ENCODE results near the gene CHD6. TPM values are rescaled to one million over a fixed set of nuclear protein-coding genes. Genes with fewer than 3 reads are reported as not detected.
A peak's percentile ranks its signal among the peaks of the same experiment; 100 is the strongest.

CHD6 gene
- total RNA-seq, 1 experiment from 2014 or later = 51.1 TPM

- Histone ChIP-seq H3K4me2 (no peak overlapping the region), H3K9me3 (ENCODE audit: insufficient read depth, low read depth) (no peaks in the 10 kb centered on the region; the same call in 1 of the 2 replicates), H2AFZ (no peak overlapping the region), H3K4me3 (no peak overlapping the region), H3K27me3 (ENCODE audit: insufficient read depth, low read depth) (no peaks in the 10 kb centered on the region), H3K79me2 (ENCODE audit: low read depth) (no peaks in the 10 kb centered on the region), H4K20me1 (ENCODE audit: insufficient read depth) (no peaks in the 10 kb centered on the region), H3K36me3 (ENCODE audit: low read depth) (no peaks in the 10 kb centered on the region), H3K4me1 (replicated peaks; ENCODE audit: insufficient read depth) (peaks cover 24% of the 10 kb centered on the region), H3F3A (ENCODE audit: insufficient read depth, low read depth) (peaks cover 26% of the 10 kb centered on the region), H3K27ac (no peak overlapping the region), H3K9me2 (ENCODE audit: insufficient read depth) (no peaks in the 10 kb centered on the region)
- ChIA-PET CTCF (no interaction called here), POLR2A (ENCODE audit: unreplicated experiment) (no interaction called here)
- intact Hi-C loops (cut with micrococcal nuclease; ENCODE audit: unreplicated experiment) = no loop called here
- TF ChIP-seq EZH2 (IDR thresholded peaks at IDR 0.05; ENCODE audit: low read depth) = no peak
- no peak for TF ChIP-seq CTCF (conservative IDR thresholded peaks at IDR 0.05)
- DNase-seq = no peak
- no TSS peak for BruUV-seq (replicated peaks)
Observed at GRCh38 chr20:41393705-41394066, 224.5 kb downstream of the CHD6 start.

- H3K27me3 ChIP-seq (ENCODE audit: insufficient read depth, low read depth) = no peaks in the 10 kb centered on the region
- no peak overlapping the region for H2AFZ ChIP-seq
- intact Hi-C loops (cut with micrococcal nuclease; ENCODE audit: unreplicated experiment) = no loop called here
- no peaks in the 10 kb centered on the region for H3K9me2 ChIP-seq (ENCODE audit: insufficient read depth)
- CTCF ChIA-PET = no interaction called here
- peaks cover 24% of the 10 kb centered on the region for H3K4me1 ChIP-seq (replicated peaks; ENCODE audit: insufficient read depth)
- peaks cover 26% of the 10 kb centered on the region for H3F3A ChIP-seq (ENCODE audit: insufficient read depth, low read depth)
- no peak overlapping the region for H3K4me3 ChIP-seq
- no peaks in the 10 kb centered on the region for H3K79me2 ChIP-seq (ENCODE audit: low read depth)
- H3K4me2 ChIP-seq = no peak overlapping the region
- DNase-seq = peak; percentile 51 to 53
- TF ChIP-seq EZH2 (IDR thresholded peaks at IDR 0.05; ENCODE audit: low read depth) (no peak), CTCF (conservative IDR thresholded peaks at IDR 0.05) (no peak)
- H3K9me3 ChIP-seq (ENCODE audit: insufficient read depth, low read depth) = no peaks in the 10 kb centered on the region; the same call in 1 of the 2 replicates
- BruUV-seq (replicated peaks) = no TSS peak
- no peak overlapping the region for H3K27ac ChIP-seq
- no peaks in the 10 kb centered on the region for H3K36me3 ChIP-seq (ENCODE audit: low read depth)
- POLR2A ChIA-PET (ENCODE audit: unreplicated experiment) = no interaction called here
- no peaks in the 10 kb centered on the region for H4K20me1 ChIP-seq (ENCODE audit: insufficient read depth)
Observed at GRCh38 chr20:41392871-41393704, 225.1 kb downstream of the CHD6 start.

GRCh38 chr20:41392295-41392694 lies 225.9 kb downstream of the CHD6 start:
- Histone ChIP-seq H4K20me1 (ENCODE audit: insufficient read depth) (no peaks in the 10 kb centered on the region), H3K9me2 (ENCODE audit: insufficient read depth) (no peaks in the 10 kb centered on the region), H2AFZ (no peak overlapping the region), H3K27me3 (ENCODE audit: insufficient read depth, low read depth) (no peaks in the 10 kb centered on the region), H3K27ac (peak overlapping the region; percentile 65), H3K79me2 (ENCODE audit: low read depth) (no peaks in the 10 kb centered on the region), H3K9me3 (ENCODE audit: insufficient read depth, low read depth) (no peaks in the 10 kb centered on the region; the same call in 1 of the 2 replicates), H3K36me3 (ENCODE audit: low read depth) (no peaks in the 10 kb centered on the region), H3K4me1 (replicated peaks; ENCODE audit: insufficient read depth) (peaks cover 24% of the 10 kb centered on the region), H3F3A (ENCODE audit: insufficient read depth, low read depth) (peaks cover 26% of the 10 kb centered on the region), H3K4me3 (no peak overlapping the region), H3K4me2 (no peak overlapping the region; the same call in 1 of the 2 replicates)
- TF ChIP-seq EZH2 (IDR thresholded peaks at IDR 0.05; ENCODE audit: low read depth) (no peak), CTCF (conservative IDR thresholded peaks at IDR 0.05) (no peak)
- no TSS peak for BruUV-seq (replicated peaks)
- ChIA-PET CTCF (no interaction called here), POLR2A (ENCODE audit: unreplicated experiment) (no interaction called here)
- intact Hi-C loops (cut with micrococcal nuclease; ENCODE audit: unreplicated experiment) = no loop called here
- peak in 1 of 2 experiments; percentile 34 for DNase-seq

Data from PC-9 (cell line).